Measurements from ENCODE around the gene PLEKHM3. TPM values are rescaled to one million over a fixed set of nuclear protein-coding genes. Genes with fewer than 3 reads are reported as not detected.

The PLEKHM3 gene
- total RNA-seq, 1 donor from 2014 or later: 6.6 TPM

DNA sequence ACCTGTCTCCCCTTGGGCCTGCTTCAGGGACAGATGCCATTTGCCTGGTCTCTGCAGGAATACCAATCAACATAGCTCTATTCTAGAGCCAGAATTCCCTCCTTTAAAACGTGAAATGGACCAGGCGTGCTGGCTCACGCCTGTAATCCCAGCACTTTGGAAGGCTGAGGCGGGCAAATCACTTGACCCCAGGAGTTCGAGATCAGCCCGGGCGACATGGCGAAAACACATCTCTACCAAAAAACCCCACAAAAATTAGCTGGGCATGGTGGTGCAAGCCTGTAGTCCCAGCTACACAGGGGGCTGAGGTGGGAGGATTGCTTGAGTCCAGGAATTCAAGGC lies 127.0 kb downstream of the PLEKHM3 start:
- Mint-ChIP-seq H3K9me3 (no peaks in the 10 kb centered on the region), H3K27me3 (no peaks in the 10 kb centered on the region), H3K4me3 (no peak overlapping the region), H3K27ac (no peak overlapping the region), H3K36me3 (ENCODE audit: low read depth) (no peaks in the 10 kb centered on the region), H3K4me1 (no peaks in the 10 kb centered on the region)
- DNase-seq: no peak
- intact Hi-C loops (cut with micrococcal nuclease): no loop called here

DNA sequence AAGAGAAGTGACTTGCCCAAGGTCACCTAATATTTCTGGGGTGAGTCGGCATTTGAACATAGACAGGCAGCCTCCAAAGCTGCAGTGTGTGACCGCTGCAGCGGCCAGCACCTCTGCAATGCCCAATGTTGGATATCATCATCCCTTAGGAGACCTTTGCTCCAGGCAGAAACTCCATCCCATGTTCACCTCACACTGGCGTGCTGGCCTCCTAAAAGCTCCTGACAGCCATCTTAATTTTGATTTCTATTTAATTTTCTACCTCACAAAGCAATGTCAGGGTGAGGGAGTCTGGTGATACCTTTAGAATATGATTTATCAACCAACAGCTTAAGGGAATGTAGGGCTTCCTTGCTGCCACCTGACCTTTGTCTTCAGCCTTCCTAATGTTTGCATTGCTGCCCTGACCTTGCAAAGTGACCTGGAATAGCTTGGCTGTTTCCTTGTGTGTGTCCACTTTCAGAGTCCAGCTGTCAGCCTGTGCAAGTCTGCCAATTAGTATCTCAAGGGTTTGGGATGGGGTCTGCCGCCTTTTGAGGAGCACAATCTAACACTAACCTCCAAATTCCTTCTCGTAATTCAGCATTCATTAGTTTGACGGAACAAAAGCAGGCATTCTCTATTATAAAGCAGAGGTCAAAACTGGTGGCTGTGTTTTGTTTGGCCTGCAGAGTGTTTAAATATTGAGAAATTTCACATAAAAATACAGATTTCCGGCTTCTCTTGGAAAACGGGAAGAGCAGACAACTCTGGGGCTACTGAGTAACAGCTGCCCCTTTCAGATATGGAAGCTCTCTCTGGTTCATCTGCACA lies 127.6 kb downstream of the PLEKHM3 start:
- Mint-ChIP-seq H3K27ac (no peak overlapping the region), H3K36me3 (ENCODE audit: low read depth) (no peaks in the 10 kb centered on the region), H3K4me1 (no peaks in the 10 kb centered on the region), H3K27me3 (no peaks in the 10 kb centered on the region), H3K4me3 (no peak overlapping the region), H3K9me3 (no peaks in the 10 kb centered on the region)
- DNase-seq: no peak
- intact Hi-C loops (cut with micrococcal nuclease): no loop called here

DNA sequence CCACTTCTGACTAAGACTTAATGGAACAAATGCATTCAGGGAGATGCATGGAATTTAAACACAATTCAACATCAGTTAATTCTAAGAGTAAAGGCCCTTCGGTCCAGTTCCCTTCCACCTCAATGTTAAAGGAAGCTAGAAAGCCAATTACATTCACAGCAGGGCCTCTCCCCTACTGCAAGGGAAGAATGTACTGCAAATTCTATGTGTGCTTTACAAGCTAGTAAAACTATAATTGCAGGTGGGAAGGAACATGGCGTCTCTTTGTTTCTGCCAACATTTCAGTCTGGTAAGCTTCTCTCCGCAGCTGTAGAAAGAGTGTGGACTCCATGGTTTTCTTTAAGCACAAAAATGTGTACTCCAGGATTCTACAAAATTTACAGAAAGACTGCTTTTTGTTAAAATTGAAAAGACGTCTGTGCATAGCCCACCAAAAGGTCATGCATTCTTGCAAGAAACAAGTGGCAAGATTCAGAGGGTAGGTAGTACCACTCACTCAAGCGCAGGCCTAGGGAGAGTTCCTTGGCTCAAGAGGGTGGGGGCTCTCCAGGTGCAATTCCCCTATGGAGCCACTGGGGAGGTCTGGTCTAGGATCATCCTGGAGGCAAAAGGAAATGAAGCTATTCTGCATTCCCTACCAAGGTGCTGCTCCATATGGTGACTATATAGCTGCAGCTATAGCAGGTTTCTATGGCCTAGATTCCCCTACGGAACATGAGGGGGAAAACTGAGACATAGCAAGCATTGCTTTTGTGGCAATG lies 128.6 kb downstream of the PLEKHM3 start:
- Mint-ChIP-seq H3K4me3 (no peak overlapping the region), H3K27ac (no peak overlapping the region), H3K27me3 (no peaks in the 10 kb centered on the region), H3K4me1 (no peaks in the 10 kb centered on the region), H3K36me3 (ENCODE audit: low read depth) (no peaks in the 10 kb centered on the region), H3K9me3 (no peaks in the 10 kb centered on the region)
- intact Hi-C loops (cut with micrococcal nuclease): no loop called here
- DNase-seq: no peak

DNA sequence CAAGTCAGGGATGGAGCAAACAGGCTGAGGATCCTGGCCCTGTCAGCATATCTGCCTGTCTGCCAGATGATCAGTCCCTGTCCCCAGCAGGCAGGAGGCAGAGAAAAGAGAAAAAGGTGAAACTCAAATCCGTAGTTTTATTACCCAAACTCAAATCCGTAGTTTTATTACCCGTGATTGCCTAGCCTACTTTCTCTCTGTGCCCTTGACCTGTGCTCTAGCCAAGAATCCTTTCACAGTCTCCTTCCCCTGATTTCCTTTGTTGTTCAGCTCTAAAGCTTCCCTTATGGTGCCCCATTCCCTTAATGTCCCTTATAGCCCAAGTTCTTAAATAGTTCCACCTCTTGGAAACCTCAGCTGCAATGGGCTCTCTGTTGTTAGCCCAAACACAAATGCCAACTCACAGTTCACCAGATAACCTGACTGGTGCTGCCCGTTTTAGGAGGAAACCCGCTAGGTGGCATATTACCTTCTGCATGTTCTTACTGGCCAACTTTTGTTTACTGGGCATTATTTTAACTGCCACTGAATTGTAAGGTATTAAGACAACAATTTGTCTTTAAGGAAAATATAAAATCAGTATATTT lies 130.0 kb downstream of the PLEKHM3 start:
- no peaks in the 10 kb centered on the region for H3K9me3 Mint-ChIP-seq
- H3K27me3 Mint-ChIP-seq: no peaks in the 10 kb centered on the region
- no peak for DNase-seq
- H3K27ac Mint-ChIP-seq: no peak overlapping the region
- no peaks in the 10 kb centered on the region for H3K4me1 Mint-ChIP-seq
- no peak overlapping the region for H3K4me3 Mint-ChIP-seq
- intact Hi-C loops (cut with micrococcal nuclease): no loop called here
- no peaks in the 10 kb centered on the region for H3K36me3 Mint-ChIP-seq (ENCODE audit: low read depth)

DNA sequence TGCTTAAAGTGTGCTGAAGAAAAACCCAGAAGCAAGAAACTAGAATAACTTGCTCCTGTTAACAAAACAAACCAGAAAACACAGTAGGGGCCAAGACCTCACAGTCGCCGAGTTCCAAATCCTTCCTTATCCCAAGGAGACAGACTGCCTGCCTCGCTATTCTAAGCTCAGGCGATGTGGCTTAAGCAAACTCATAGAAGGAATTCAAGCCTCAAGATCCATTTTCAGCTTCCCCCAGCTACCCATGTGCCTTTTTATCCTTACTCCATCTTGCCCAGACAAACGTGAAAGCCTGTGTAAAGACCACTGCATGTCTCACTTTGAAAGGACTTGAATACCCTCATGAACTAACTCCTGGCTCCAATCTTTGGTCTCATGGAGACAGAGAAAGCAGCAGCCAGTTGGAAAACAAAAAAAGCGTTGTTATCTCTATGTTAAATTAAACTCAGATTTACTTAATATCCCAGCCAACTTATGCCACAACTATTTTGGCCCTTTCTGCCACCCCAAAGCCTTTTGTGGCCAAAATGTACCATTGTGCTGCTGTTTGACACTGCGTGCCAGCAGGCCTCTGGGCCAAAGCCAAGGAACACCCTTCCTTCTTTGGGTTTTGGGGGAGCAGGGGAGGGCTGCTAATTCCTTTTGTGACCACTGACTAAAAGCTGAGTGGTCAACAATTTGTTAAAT lies 132.5 kb downstream of the PLEKHM3 start:
- Mint-ChIP-seq H3K9me3 (no peaks in the 10 kb centered on the region), H3K4me3 (no peak overlapping the region), H3K4me1 (no peaks in the 10 kb centered on the region), H3K27ac (no peak overlapping the region), H3K27me3 (no peaks in the 10 kb centered on the region), H3K36me3 (ENCODE audit: low read depth) (no peaks in the 10 kb centered on the region)
- DNase-seq: no peak
- intact Hi-C loops (cut with micrococcal nuclease): no loop called here

DNA sequence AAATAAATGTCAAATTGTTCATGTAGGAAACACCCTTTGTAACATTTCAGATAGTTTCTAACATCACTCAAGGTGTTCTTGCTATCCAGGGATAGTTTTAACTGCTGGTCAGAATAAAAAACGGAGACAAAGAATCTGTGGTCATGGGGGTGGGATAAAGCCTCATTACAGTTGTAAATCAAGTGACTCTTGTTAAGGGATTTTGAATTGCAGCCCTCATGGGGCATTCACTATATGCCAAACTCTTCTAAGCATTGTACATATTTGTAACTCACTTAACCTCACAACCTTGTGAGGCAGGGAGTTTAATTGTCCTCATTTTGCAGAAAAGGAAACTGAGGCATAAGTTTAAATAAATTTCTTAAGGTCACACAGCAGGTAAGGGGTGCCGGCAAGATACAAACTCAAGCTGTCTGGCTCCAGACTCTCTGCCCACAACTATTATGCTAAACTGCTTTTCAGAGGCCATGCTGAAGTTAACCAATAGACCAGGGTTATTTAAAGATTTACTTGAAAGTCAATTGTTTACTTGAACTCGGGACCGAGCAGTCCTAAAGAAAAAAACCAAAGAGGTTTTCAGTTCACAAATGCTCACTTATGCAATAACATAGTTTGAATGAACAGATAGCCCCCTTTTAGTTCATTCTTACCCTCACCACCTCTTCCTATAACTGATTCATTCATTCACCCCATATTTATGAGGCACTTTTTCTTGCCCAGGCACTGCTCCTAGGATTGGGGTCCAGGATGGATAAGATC lies 134.1 kb downstream of the PLEKHM3 start:
- no peaks in the 10 kb centered on the region for H3K4me1 Mint-ChIP-seq
- intact Hi-C loops (cut with micrococcal nuclease): no loop called here
- H3K36me3 Mint-ChIP-seq (ENCODE audit: low read depth): no peaks in the 10 kb centered on the region
- no peaks in the 10 kb centered on the region for H3K9me3 Mint-ChIP-seq
- H3K4me3 Mint-ChIP-seq: no peak overlapping the region
- no peaks in the 10 kb centered on the region for H3K27me3 Mint-ChIP-seq
- DNase-seq: no peak
- no peak overlapping the region for H3K27ac Mint-ChIP-seq

DNA sequence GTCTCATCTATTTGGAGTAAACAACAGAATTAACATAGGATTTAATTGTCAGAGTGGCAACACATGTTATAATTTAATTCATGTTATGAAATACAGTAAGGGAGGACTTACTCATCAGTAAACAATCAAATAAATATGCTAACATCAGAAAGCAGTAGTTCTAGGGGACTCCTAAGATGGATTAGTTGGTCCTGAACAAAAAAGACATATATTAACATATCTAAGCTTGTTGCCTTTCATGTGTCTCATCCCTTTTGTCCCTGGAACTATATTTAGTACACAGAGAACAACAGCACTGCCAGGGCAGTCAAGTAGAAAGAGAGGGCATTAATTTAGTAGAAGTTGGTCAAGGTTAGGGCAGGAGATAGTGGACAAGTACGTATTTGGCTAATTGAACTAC lies 137.8 kb downstream of the PLEKHM3 start:
- DNase-seq: no peak
- Mint-ChIP-seq H3K27ac (no peak overlapping the region), H3K27me3 (no peaks in the 10 kb centered on the region), H3K4me1 (no peaks in the 10 kb centered on the region), H3K9me3 (no peaks in the 10 kb centered on the region), H3K4me3 (no peak overlapping the region), H3K36me3 (ENCODE audit: low read depth) (no peaks in the 10 kb centered on the region)
- intact Hi-C loops (cut with micrococcal nuclease): no loop called here

DNA sequence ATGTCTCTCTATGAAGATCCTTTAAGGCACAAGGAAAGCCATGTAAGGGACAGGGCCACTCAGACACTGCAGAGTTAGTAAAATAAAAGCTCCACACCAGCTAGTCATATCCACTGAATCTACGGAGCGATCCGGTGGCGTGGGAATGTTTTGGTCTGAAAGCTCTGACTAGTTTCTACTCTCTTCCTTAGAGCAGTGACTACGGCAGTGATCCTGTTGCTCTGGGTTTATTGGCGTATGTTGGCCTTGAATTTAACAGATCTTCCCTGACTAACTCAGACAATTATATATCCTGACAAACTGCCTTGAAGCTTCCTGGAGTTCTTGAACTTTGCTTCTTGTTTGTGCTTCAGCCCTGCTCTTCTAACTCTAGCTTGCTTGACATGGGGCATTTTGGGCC lies 140.3 kb downstream of the PLEKHM3 start:
- Mint-ChIP-seq H3K27me3 (no peaks in the 10 kb centered on the region), H3K36me3 (ENCODE audit: low read depth) (no peaks in the 10 kb centered on the region), H3K27ac (no peak overlapping the region), H3K4me3 (no peak overlapping the region), H3K9me3 (no peaks in the 10 kb centered on the region), H3K4me1 (no peaks in the 10 kb centered on the region)
- DNase-seq: no peak
- intact Hi-C loops (cut with micrococcal nuclease): no loop called here

DNA sequence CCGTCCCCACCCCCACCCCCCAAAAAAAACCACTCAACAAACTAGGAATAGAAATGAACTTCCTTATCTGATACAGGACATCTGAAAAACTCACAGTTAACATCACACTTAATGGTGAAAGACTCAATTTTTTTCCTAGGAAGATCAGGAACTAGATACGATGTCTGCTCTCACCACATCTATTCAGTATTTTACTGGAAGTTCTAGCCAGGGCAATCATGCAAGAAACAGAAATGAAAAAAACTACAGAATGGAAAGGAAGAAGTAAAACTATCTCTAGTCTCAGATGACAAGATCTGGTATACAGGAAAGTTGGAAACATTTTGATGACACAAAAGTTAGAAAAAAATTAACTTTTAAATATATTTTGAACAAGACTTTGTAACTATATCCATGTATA lies 141.2 kb downstream of the PLEKHM3 start:
- H3K27ac Mint-ChIP-seq: no peak overlapping the region
- H3K4me3 Mint-ChIP-seq: no peak overlapping the region
- DNase-seq: no peak
- no peaks in the 10 kb centered on the region for H3K4me1 Mint-ChIP-seq
- no peaks in the 10 kb centered on the region for H3K9me3 Mint-ChIP-seq
- H3K36me3 Mint-ChIP-seq (ENCODE audit: low read depth): no peaks in the 10 kb centered on the region
- intact Hi-C loops (cut with micrococcal nuclease): no loop called here
- H3K27me3 Mint-ChIP-seq: no peaks in the 10 kb centered on the region

DNA sequence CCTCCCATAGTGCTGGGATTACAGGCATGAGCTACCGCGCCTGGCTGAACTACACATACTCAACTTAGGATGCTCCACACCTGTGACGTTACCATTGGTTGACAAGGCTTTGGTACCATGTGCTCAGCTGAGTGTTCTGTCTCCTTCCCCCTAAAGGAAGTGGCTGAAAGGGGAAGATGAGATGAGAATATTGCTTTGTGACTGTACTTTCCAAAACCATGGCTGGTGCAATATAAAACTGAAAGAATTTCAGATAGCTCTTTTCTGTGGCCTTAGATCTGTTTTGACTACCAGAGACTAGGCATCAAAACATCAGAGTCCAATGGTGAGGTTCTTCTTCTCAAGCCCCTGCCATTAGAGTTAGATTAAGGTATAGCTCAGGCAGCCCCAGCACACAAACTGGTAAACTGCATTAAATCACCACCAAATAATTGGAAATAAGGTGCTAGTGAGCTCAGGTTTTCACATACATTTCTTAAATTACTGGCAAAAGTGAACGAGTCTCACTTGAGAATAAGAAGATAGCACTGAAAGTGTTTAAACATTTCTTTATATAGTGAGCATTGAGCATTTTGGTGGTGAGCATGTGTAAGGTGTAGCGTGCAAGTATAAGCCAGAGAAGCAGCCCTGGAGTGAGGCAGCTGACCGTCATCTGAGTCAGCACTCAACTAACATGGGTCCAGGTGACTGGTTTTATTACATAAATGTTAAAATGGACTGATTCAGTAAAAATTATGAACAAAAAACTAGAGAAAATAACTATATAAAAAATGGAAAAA lies 142.1 kb downstream of the PLEKHM3 start:
- Mint-ChIP-seq H3K4me1 (no peaks in the 10 kb centered on the region), H3K9me3 (no peaks in the 10 kb centered on the region), H3K36me3 (ENCODE audit: low read depth) (no peaks in the 10 kb centered on the region), H3K27me3 (no peaks in the 10 kb centered on the region), H3K27ac (no peak overlapping the region), H3K4me3 (no peak overlapping the region)
- intact Hi-C loops (cut with micrococcal nuclease): no loop called here
- DNase-seq: no peak

DNA sequence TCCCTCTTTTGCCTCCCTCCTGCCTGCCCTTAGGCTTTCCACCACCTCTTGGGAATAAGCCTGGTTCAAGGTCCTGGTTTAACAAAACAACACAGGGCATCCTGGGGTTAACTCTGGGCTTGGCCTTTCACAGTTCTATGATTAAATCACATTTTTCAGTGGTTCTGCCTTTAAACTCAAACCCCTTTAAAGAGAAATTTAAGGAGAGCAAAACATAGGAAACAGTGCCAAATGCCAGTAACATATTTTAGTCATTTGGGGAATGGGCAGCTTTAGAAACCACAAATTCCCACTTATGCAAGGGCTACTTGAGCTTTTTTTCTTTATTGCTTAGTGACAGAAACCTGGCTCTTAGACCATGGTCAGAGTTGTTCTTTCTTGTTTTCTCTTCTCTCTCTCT lies 143.4 kb downstream of the PLEKHM3 start:
- intact Hi-C loops (cut with micrococcal nuclease): no loop called here
- no peak overlapping the region for H3K4me3 Mint-ChIP-seq
- H3K36me3 Mint-ChIP-seq (ENCODE audit: low read depth): no peaks in the 10 kb centered on the region
- DNase-seq: no peak
- no peak overlapping the region for H3K27ac Mint-ChIP-seq
- no peaks in the 10 kb centered on the region for H3K4me1 Mint-ChIP-seq
- no peaks in the 10 kb centered on the region for H3K27me3 Mint-ChIP-seq
- H3K9me3 Mint-ChIP-seq: no peaks in the 10 kb centered on the region

DNA sequence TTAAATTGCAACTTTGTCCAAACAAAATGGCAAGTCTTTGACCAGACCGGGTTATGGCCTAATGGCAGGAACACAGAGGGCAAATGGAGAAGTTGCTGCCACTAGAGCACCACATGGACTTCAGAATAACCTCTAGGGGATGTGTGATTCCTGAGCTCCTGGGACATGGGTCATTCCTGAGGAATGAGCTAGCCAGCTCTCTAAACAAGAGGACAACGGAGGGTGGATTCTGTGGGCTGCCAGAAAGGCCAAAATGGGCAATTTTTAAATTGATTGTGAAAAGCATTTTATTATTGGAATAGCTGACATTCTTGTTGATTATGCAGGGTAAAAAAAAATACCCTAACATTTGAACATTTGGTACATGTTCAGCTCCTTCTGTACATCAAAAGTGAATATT lies 145.8 kb downstream of the PLEKHM3 start:
- Mint-ChIP-seq H3K27ac (no peak overlapping the region), H3K9me3 (no peaks in the 10 kb centered on the region), H3K4me1 (no peaks in the 10 kb centered on the region), H3K27me3 (peaks cover 2% of the 10 kb centered on the region), H3K4me3 (no peak overlapping the region), H3K36me3 (ENCODE audit: low read depth) (no peaks in the 10 kb centered on the region)
- intact Hi-C loops (cut with micrococcal nuclease): no loop called here
- no peak for DNase-seq

All from activated CD4-positive, alpha-beta T cell treated with anti-CD3 and anti-CD28 coated beads, Interleukin-2, amount 10 ng/mL, durations not matched to agents 24 days and 14 days (primary cell).